ENCODE results near the gene RNGTT. TPM values are rescaled to one million over a fixed set of nuclear protein-coding genes. Genes with fewer than 3 reads are reported as not detected.

Gene RNGTT
- total and polyA plus RNA-seq, 10 of the 15 experiments (the other 5 are each of a cell fraction or from before 2014, with no cell fraction given): 7.7 to 30.4 (median 22.2) TPM

DNA sequence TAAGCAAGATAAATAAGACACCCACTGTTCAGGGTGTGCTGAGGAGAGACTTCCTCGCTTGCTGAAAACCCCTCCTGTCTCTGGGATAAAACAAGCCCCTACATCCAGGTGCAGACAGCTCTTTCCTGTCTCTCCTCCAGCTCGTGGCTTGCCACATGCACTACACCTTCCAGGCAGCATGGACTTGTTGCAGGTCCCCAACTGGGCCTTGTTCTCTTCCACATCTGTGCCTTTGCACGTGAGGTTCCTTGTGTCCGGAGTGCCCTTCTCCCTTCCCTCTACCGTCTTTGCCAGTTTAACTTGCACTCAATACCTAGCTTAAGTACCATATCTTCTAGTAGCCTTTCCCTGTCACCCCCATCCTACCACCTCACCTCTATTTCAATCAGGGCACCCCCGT is 397.6 kb downstream of the RNGTT start:
- peaks cover 5% of the 10 kb centered on the region; the same call in 1 of the 2 replicates for H3K4me1 ChIP-seq (ENCODE audit: control insufficient read depth, insufficient read depth, low read length)
- no peaks in the 10 kb centered on the region for H3K27me3 ChIP-seq (replicated peaks in 1 of 2; ENCODE audit: control insufficient read depth in 2 of 2, insufficient read depth in 2 of 2, low read length in 1 of 2)
- H2AFZ ChIP-seq (ENCODE audit: control insufficient read depth, low read depth, low read length): no peak overlapping the region
- ChIA-PET SMC1A (ENCODE audit: uncharacterized antibody, unreplicated experiment) (interaction anchor here (1.7 kb wide), 1 partner anchor 28 kb away, joined by 4 read pairs; no protein-coding TSS in a partner anchor), RAD21 (ENCODE audit: unreplicated experiment) (no interaction called here), POLR2A (no interaction called here), CTCF (no interaction called here)
- H4K20me1 ChIP-seq (ENCODE audit: control insufficient read depth, insufficient read depth): no peaks in the 10 kb centered on the region
- in situ Hi-C loops (cut with MboI) (no loop called here), intact Hi-C loops (cut with micrococcal nuclease; ENCODE audit: unreplicated experiment) (no loop called here)
- no peak overlapping the region for H3K4me2 ChIP-seq (ENCODE audit: control insufficient read depth, insufficient read depth)
- ATAC-seq: no peak
- peaks cover 14% of the 10 kb centered on the region for H3K9me3 ChIP-seq (replicated peaks; ENCODE audit: control insufficient read depth, insufficient read depth, low read length)
- 75% methylated on average over 6 of the region's 6 CpGs for WGBS (ENCODE audit: insufficient coverage, insufficient replicate concordance, low lambda C conversion rate, missing lambda C conversion rate)
- DNase-seq (ENCODE audit: low read depth, low spot score): no peak
- H3K4me3 ChIP-seq: no peak overlapping the region
- no peak for FAIRE-seq
- H3K9ac ChIP-seq (ENCODE audit: control insufficient read depth, insufficient read depth, low read length): no peak overlapping the region
- no peak overlapping the region for H3K27ac ChIP-seq (ENCODE audit: control insufficient read depth, insufficient read depth)
- no peaks in the 10 kb centered on the region for H3K36me3 ChIP-seq (ENCODE audit: control insufficient read depth in 2 of 2, insufficient read depth in 2 of 2, low read length in 1 of 2)
- BruUV-seq (replicated peaks): no TSS peak
- no peak for TF ChIP-seq RUNX3 (IDR thresholded peaks at IDR 0.05; ENCODE audit: low read length)
- no peak for TF ChIP-seq SP1 (IDR thresholded peaks at IDR 0.05; ENCODE audit: low read depth, low read length)
- no peak for TF ChIP-seq NFXL1 (IDR thresholded peaks at IDR 0.05; ENCODE audit: borderline replicate concordance)
- no peak for TF ChIP-seq RB1 (IDR thresholded peaks at IDR 0.05; ENCODE audit: borderline replicate concordance)
- H3K79me2 ChIP-seq (ENCODE audit: control insufficient read depth, insufficient read depth, low read length): no peaks in the 10 kb centered on the region

DNA sequence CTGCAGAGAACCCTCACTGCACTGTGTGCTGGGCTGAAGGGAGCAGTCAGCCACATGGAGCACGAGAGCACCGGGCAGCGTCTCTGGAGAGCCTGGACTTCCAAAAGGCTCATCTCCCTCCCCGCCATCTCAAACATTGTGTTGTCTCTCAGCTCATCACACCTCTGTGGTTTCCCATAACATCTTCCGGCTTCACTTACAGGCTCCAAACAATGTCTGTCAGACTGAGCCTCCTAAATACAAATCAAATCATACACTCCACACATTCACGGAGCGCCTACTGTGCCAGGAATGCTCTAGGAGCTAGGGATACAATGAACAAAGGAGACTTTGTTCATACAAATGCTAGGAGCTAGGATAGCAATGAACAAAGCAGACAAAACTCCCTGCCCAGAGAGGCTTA is 398.0 kb downstream of the RNGTT start:
- SMC1A ChIA-PET (ENCODE audit: uncharacterized antibody, unreplicated experiment): interaction anchor here (1.7 kb wide), 1 partner anchor 29 kb away, joined by 4 read pairs; no protein-coding TSS in a partner anchor
- CTCF ChIA-PET: no interaction called here
- in situ Hi-C loops (cut with MboI): no loop called here
- POLR2A ChIA-PET: no interaction called here
- TF ChIP-seq, protein P1, sequence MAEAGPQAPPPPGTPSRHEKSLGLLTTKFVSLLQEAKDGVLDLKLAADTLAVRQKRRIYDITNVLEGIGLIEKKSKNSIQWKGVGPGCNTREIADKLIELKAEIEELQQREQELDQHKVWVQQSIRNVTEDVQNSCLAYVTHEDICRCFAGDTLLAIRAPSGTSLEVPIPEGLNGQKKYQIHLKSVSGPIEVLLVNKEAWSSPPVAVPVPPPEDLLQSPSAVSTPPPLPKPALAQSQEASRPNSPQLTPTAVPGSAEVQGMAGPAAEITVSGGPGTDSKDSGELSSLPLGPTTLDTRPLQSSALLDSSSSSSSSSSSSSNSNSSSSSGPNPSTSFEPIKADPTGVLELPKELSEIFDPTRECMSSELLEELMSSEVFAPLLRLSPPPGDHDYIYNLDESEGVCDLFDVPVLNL (IDR thresholded peaks at IDR 0.05; ENCODE audit: low read depth, low read length): no peak
- TF ChIP-seq TCF12 (IDR thresholded peaks at IDR 0.05; ENCODE audit: low read depth, low read length) (no peak), WRNIP1 (IDR thresholded peaks at IDR 0.05; ENCODE audit: borderline replicate concordance, low read depth, low read length) (no peak), MYC (IDR thresholded peaks at IDR 0.05; ENCODE audit: insufficient read depth, insufficient read length, insufficient replicate concordance, low read length, severe bottlenecking) (no peak), NRF1 (conservative IDR thresholded peaks at IDR 0.05; ENCODE audit: low read depth, low read length) (no peak), CBX3 (IDR thresholded peaks at IDR 0.05; ENCODE audit: borderline replicate concordance, low read depth) (no peak), BHLHE40 (IDR thresholded peaks at IDR 0.05; ENCODE audit: borderline replicate concordance in 1 of 2, low read depth in 2 of 2, low read length in 1 of 2) (no peak), BACH1 (IDR thresholded peaks at IDR 0.05; ENCODE audit: borderline replicate concordance) (no peak), EGR1 (IDR thresholded peaks at IDR 0.05; ENCODE audit: borderline replicate concordance in 1 of 2, low read depth in 2 of 2, low read length in 2 of 2) (no peak)
- TF ChIP-seq, protein P2, sequence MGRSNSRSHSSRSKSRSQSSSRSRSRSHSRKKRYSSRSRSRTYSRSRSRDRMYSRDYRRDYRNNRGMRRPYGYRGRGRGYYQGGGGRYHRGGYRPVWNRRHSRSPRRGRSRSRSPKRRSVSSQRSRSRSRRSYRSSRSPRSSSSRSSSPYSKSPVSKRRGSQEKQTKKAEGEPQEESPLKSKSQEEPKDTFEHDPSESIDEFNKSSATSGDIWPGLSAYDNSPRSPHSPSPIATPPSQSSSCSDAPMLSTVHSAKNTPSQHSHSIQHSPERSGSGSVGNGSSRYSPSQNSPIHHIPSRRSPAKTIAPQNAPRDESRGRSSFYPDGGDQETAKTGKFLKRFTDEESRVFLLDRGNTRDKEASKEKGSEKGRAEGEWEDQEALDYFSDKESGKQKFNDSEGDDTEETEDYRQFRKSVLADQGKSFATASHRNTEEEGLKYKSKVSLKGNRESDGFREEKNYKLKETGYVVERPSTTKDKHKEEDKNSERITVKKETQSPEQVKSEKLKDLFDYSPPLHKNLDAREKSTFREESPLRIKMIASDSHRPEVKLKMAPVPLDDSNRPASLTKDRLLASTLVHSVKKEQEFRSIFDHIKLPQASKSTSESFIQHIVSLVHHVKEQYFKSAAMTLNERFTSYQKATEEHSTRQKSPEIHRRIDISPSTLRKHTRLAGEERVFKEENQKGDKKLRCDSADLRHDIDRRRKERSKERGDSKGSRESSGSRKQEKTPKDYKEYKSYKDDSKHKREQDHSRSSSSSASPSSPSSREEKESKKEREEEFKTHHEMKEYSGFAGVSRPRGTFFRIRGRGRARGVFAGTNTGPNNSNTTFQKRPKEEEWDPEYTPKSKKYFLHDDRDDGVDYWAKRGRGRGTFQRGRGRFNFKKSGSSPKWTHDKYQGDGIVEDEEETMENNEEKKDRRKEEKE (IDR thresholded peaks at IDR 0.05): no peak
- Histone ChIP-seq H3K36me3 (ENCODE audit: control insufficient read depth in 2 of 2, insufficient read depth in 2 of 2, low read length in 1 of 2) (no peaks in the 10 kb centered on the region), H3K9ac (ENCODE audit: control insufficient read depth, insufficient read depth, low read length) (no peak overlapping the region), H2AFZ (ENCODE audit: control insufficient read depth, low read depth, low read length) (no peak overlapping the region), H3K79me2 (ENCODE audit: control insufficient read depth, insufficient read depth, low read length) (no peaks in the 10 kb centered on the region), H3K27ac (ENCODE audit: control insufficient read depth, insufficient read depth) (no peak overlapping the region), H4K20me1 (ENCODE audit: control insufficient read depth, insufficient read depth) (no peaks in the 10 kb centered on the region), H3K4me3 (no peak overlapping the region), H3K4me1 (ENCODE audit: control insufficient read depth, insufficient read depth, low read length) (peaks cover 5% of the 10 kb centered on the region; the same call in 1 of the 2 replicates), H3K27me3 (replicated peaks in 1 of 2; ENCODE audit: control insufficient read depth in 2 of 2, insufficient read depth in 2 of 2, low read length in 1 of 2) (no peaks in the 10 kb centered on the region), H3K9me3 (replicated peaks; ENCODE audit: control insufficient read depth, insufficient read depth, low read length) (peaks cover 14% of the 10 kb centered on the region), H3K4me2 (ENCODE audit: control insufficient read depth, insufficient read depth) (no peak overlapping the region)
- ATAC-seq (no peak), DNase-seq (ENCODE audit: low read depth, low spot score) (no peak), FAIRE-seq (no peak)
- intact Hi-C loops (cut with micrococcal nuclease; ENCODE audit: unreplicated experiment): no loop called here
- no TSS peak for BruUV-seq (replicated peaks)
- WGBS (ENCODE audit: insufficient coverage, insufficient replicate concordance, low lambda C conversion rate, missing lambda C conversion rate): 88% methylated on average over 7 of the region's 7 CpGs
- RAD21 ChIA-PET (ENCODE audit: unreplicated experiment): no interaction called here
